K562 (cell line): ENCODE data around the gene ZNF566. TPM values are rescaled to one million over a fixed set of nuclear protein-coding genes. Genes with fewer than 3 reads are reported as not detected.

Source experiments
- ASH1L ChIP-seq: fragments of 450-650 bp; IDR thresholded peaks from 2 replicates; pipeline ENCODE4 v1.6.1; 2018; ENCODE audit warnings: borderline replicate concordance, mild to moderate bottlenecking, low read depth; ENCODE audit not compliant: partially characterized antibody
- BACH1 ChIP-seq: fragments of 200-800 bp; sonication (Bioruptor generic); IDR thresholded peaks from 2 replicates; pipeline ENCODE4 v1.6.1; 2016; ENCODE audit warnings: missing genetic modification characterization, missing compliant biosample characterization
- CBFA2T3 ChIP-seq: fragments of 450-650 bp; IDR thresholded peaks from 2 replicates; pipeline ENCODE4 v1.6.1; 2017
- CHD2 ChIP-seq: IDR thresholded peaks from 2 replicates; pipeline ENCODE4 v1.6.1; 2011; ENCODE audit warnings: low read depth, low read length
- CUX1 ChIP-seq: fragments of 200-800 bp; sonication (Bioruptor generic); IDR thresholded peaks from 2 replicates; pipeline ENCODE4 v1.6.1; 2016; ENCODE audit warnings: missing genetic modification characterization, missing compliant biosample characterization
- GTF2A2 ChIP-seq: IDR thresholded peaks from 2 replicates; pipeline ENCODE4 v1.6.1; 2016; ENCODE audit warnings: mild to moderate bottlenecking, missing genetic modification characterization, missing compliant biosample characterization
- HMGN3 ChIP-seq: IDR thresholded peaks from 2 replicates; pipeline ENCODE4 v1.6.1; 2011; ENCODE audit warnings: borderline replicate concordance, low read depth, mild to moderate bottlenecking, mixed read lengths, low read length; ENCODE audit not compliant: insufficient read length; ENCODE audit errors: extremely low read depth
- L3MBTL2 ChIP-seq: fragments of 450-650 bp; IDR thresholded peaks from 2 replicates; pipeline ENCODE4 v1.6.1; 2016; ENCODE audit warnings: mild to moderate bottlenecking, moderate library complexity
- MAFG ChIP-seq: fragments of 450-650 bp; conservative IDR thresholded peaks from 2 replicates; pipeline ENCODE4 v1.6.1; 2016; ENCODE audit warnings: missing genetic modification characterization, missing compliant biosample characterization
- MBD2 ChIP-seq: sonication (generic); IDR thresholded peaks from 2 replicates; pipeline ENCODE4 v1.6.1; 2016; ENCODE audit warnings: low read depth, borderline replicate concordance
- NBN ChIP-seq: fragments of 450-650 bp; IDR thresholded peaks from 2 replicates; pipeline ENCODE4 v1.6.1; 2016; ENCODE audit warnings: low read depth, mild to moderate bottlenecking
- POLR2H ChIP-seq: IDR thresholded peaks from 2 replicates; pipeline ENCODE4 v1.6.1; 2016; ENCODE audit warnings: missing genetic modification characterization, low read depth, mild to moderate bottlenecking, control low read depth, missing compliant biosample characterization, moderate library complexity
- SMARCB1 ChIP-seq: IDR thresholded peaks from 2 replicates; pipeline ENCODE4 v1.6.1; 2011; ENCODE audit warnings: improper control_type of control experiment, low read depth; ENCODE audit not compliant: insufficient read length
- ZNF592 ChIP-seq: fragments of 450-650 bp; IDR thresholded peaks from 2 replicates; pipeline ENCODE4 v1.6.1; 2017; ENCODE audit warnings: antibody characterized with exemption, mild to moderate bottlenecking
- ZNF79 ChIP-seq: fragments of 250-450 bp; sonication (Bioruptor Pico); IDR thresholded peaks from 2 replicates; pipeline ENCODE4 v1.4.0; 2020; ENCODE audit warnings: low read depth, mild to moderate bottlenecking, moderate library complexity
- polyA plus RNA-seq, 8 experiments: library from polyadenylated mRNA; depleted of rRNA in 4 of 8; stranded (reverse) in 5 of 8; unstranded in 3 of 8; fragments of >200 nt; fragmentation: Nextera tagmentation in 2 of 8; fragmentation: Illumina TruSeq in 1 of 8; extraction: Ambion mirVana in 2 of 8; extraction: Trizol in 1 of 8; gene quantifications; 2 replicates each; pipeline versions ENCODE4 v1.2.1 to v1.2.3, GENCODE V29; 2011 to 2014; ENCODE audit warnings: inconsistent platforms in 1 of 8, missing spikeins in 1 of 8
- total RNA-seq, 7 experiments: library from RNA; depleted of rRNA in 6 of 7; stranded (reverse); fragments of >200 nt in 6 of 7; fragmentation: Illumina TruSeq in 2 of 7; extraction: Trizol in 2 of 7; gene quantifications; 2 replicates each; pipeline versions ENCODE4 v1.2.1 to v1.2.3, GENCODE V29; 2011 to 2021; ENCODE audit warnings: low replicate concordance in 1 of 7
- TF ChIP-seq, protein P1 (sequence below): fragments of 450-650 bp; IDR thresholded peaks from 2 replicates; pipeline ENCODE4 v1.6.1; 2016

ZNF566 gene
- total and polyA plus RNA-seq, 9 of the 15 experiments (the other 6 are each of a cell fraction or from before 2014, with no cell fraction given): 5.5 to 11.4 (median 9.7) TPM

DNA sequence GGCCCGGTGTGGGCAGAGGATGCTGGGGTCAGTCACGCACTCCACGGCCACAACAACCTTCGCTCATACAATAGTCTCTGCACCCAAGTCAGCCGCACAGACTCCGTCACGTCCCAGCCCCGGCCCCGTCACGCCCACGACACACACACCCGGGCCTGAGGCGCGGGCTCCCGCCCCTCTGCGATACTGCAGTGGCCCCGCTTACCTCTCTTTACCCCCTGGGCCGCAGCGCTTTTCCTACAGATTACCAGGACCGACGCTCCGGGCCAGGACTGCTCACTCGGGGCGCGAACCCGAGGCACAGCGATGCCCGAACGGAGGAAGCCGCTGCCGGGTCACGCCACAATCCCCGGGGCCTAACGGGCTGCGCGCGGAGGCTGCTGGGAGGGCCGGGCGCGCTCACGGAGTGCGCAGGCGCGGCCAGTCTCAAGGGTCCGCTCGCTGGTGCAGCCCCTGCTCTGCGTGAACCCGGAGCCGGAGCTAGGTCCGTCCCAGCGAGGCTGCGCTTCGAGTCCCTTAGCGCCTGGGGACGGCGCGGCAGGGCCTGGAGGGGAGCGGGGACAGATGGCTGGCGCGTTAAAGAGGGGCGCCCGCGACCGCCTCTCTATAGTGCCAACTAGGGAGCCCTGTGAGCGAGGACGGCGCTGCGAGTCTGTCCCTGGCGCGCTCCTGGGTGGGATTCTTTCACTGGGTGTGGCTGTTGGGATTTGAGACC is 70.9 kb downstream of the ZNF566 start, which contains the start of gene ZFP82 (continued):
- no peak for TF ChIP-seq HMGN3
- no peak for TF ChIP-seq CUX1 (CRISPR knock-in tag)
- TF ChIP-seq BACH1: no peak
- TF ChIP-seq, protein P1, sequence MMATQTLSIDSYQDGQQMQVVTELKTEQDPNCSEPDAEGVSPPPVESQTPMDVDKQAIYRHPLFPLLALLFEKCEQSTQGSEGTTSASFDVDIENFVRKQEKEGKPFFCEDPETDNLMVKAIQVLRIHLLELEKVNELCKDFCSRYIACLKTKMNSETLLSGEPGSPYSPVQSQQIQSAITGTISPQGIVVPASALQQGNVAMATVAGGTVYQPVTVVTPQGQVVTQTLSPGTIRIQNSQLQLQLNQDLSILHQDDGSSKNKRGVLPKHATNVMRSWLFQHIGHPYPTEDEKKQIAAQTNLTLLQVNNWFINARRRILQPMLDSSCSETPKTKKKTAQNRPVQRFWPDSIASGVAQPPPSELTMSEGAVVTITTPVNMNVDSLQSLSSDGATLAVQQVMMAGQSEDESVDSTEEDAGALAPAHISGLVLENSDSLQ: no peak
- TF ChIP-seq CHD2: no peak
- TF ChIP-seq ZNF79 (CRISPR knock-in tag): no peak
- no peak for TF ChIP-seq MAFG
- TF ChIP-seq L3MBTL2: peak; percentile 64
- TF ChIP-seq ASH1L: no peak
- no peak for TF ChIP-seq NBN
- TF ChIP-seq ZNF592: peak; percentile 32; the same call in 1 of the 2 replicates
- TF ChIP-seq SMARCB1: no peak
- no peak for TF ChIP-seq CBFA2T3
- 0 out of 2 replicates have a peak, but pooled peaks have one; percentile 33 for TF ChIP-seq POLR2H (tag)
- no peak for TF ChIP-seq GTF2A2
- TF ChIP-seq MBD2: no peak
